WTC11 (cell line): ENCODE results near the gene CPNE7. TPM values are rescaled to one million over a fixed set of nuclear protein-coding genes. Genes with fewer than 3 reads are reported as not detected.

Source experiments
- ATAC-seq: fragments of 200-7000 bp; cut with Tn5 transposase; 2 replicates; pipeline ENCODE4 v1.10.0; 2021; ENCODE audit warnings: mild to moderate bottlenecking, moderate library complexity
- CTCF ChIA-PET: fragments of 300-600 bp; sonication (Branson Sonifier 250); formaldehyde crosslinking; loops from one replicate; lab custom pipeline; 2021; ENCODE audit warnings: antibody characterized with exemption; lab: Charles Lee
- POLR2A ChIA-PET: fragments of 350-600 bp; sonication (Branson Sonifier 250); formaldehyde crosslinking; loops from one replicate; lab custom pipeline; 2021; ENCODE audit warnings: antibody characterized with exemption; lab: Charles Lee
- DNase-seq: peaks from one replicate; pipeline ENCODE4 v3.0.0; 2021; ENCODE audit warnings: low spot score
- H3K27ac Mint-ChIP-seq: 2 replicates; pipeline ENCODE4 v1.8.0; 2021; ENCODE audit warnings: mixed read lengths
- H3K27me3 Mint-ChIP-seq: 2 replicates; pipeline ENCODE4 v1.8.0; 2021; ENCODE audit warnings: low read depth, mild to moderate bottlenecking, moderate library complexity, mixed read lengths
- H3K36me3 Mint-ChIP-seq: 2 replicates; pipeline ENCODE4 v1.8.0; 2021; ENCODE audit warnings: mixed read lengths
- H3K4me1 Mint-ChIP-seq: 2 replicates; pipeline ENCODE4 v1.8.0; 2022; ENCODE audit warnings: mixed read lengths
- H3K4me3 Mint-ChIP-seq: 2 replicates; pipeline ENCODE4 v1.8.0; 2021; ENCODE audit warnings: mild to moderate bottlenecking, moderate library complexity, mixed read lengths
- H3K9me3 Mint-ChIP-seq: 2 replicates; pipeline ENCODE4 v1.8.0; 2021; ENCODE audit warnings: mixed read lengths
- ARID4B ChIP-seq: sonication (generic); formaldehyde crosslinking; IDR thresholded peaks from 2 replicates; pipeline ENCODE4 v1.8.0; 2023; ENCODE audit warnings: missing genetic modification reagents, mild to moderate bottlenecking, borderline replicate concordance
- CBFB ChIP-seq: sonication (generic); formaldehyde crosslinking; IDR thresholded peaks from 2 replicates; pipeline ENCODE4 v1.8.1; 2022; ENCODE audit warnings: mild to moderate bottlenecking, low read depth, missing genetic modification reagents
- ERG ChIP-seq: fragments of 250-450 bp; sonication (Bioruptor Pico); IDR thresholded peaks from 2 replicates; pipeline ENCODE4 v1.8.0; 2021; ENCODE audit warnings: mild to moderate bottlenecking
- GABPB1 ChIP-seq: sonication (generic); formaldehyde crosslinking; IDR thresholded peaks from 2 replicates; pipeline ENCODE4 v1.8.1; 2023; ENCODE audit warnings: mild to moderate bottlenecking, missing genetic modification reagents
- GRHL2 ChIP-seq: fragments of 250-450 bp; sonication (Bioruptor Pico); IDR thresholded peaks from 2 replicates; pipeline ENCODE4 v1.8.0; 2022; ENCODE audit warnings: mild to moderate bottlenecking, moderate library complexity; ENCODE audit not compliant: insufficient replicate concordance, severe bottlenecking
- JAZF1 ChIP-seq: fragments of 250-450 bp; sonication (Bioruptor Pico); IDR thresholded peaks from 2 replicates; pipeline ENCODE4 v1.9.0; 2021; ENCODE audit warnings: moderate library complexity, mild to moderate bottlenecking, inconsistent platforms
- KAT7 ChIP-seq: sonication (generic); formaldehyde crosslinking; IDR thresholded peaks from 2 replicates; pipeline ENCODE4 v1.8.1; 2023; ENCODE audit warnings: missing genetic modification reagents, mild to moderate bottlenecking, borderline replicate concordance
- NFYB ChIP-seq: sonication (generic); formaldehyde crosslinking; conservative IDR thresholded peaks from 2 replicates; pipeline ENCODE4 v1.8.0; 2022; ENCODE audit warnings: low read depth, missing genetic modification reagents
- NR2C2 ChIP-seq: sonication (generic); formaldehyde crosslinking; IDR thresholded peaks from 2 replicates; pipeline ENCODE4 v1.8.0; 2022; ENCODE audit warnings: mild to moderate bottlenecking, missing genetic modification reagents
- OVOL2 ChIP-seq: fragments of 250-450 bp; sonication (Bioruptor Pico); IDR thresholded peaks from 2 replicates; pipeline ENCODE4 v1.9.0; 2021; ENCODE audit warnings: mild to moderate bottlenecking, borderline replicate concordance
- PRDM15 ChIP-seq: sonication (generic); formaldehyde crosslinking; IDR thresholded peaks from 2 replicates; pipeline ENCODE4 v1.8.0; 2022; ENCODE audit warnings: missing genetic modification reagents
- PREB ChIP-seq: sonication (generic); formaldehyde crosslinking; IDR thresholded peaks from 2 replicates; pipeline ENCODE4 v1.8.1; 2022; ENCODE audit warnings: mild to moderate bottlenecking, missing genetic modification reagents, moderate library complexity, borderline replicate concordance
- PRRX2 ChIP-seq: fragments of 250-450 bp; sonication (Bioruptor Pico); IDR thresholded peaks from 2 replicates; pipeline ENCODE4 v1.8.0; 2021; ENCODE audit warnings: mild to moderate bottlenecking
- TCF7 ChIP-seq: sonication (generic); formaldehyde crosslinking; IDR thresholded peaks from 2 replicates; pipeline ENCODE4 v1.8.0; 2022; ENCODE audit warnings: mild to moderate bottlenecking, low read depth, missing genetic modification reagents, moderate library complexity
- TEAD4 ChIP-seq: sonication (generic); formaldehyde crosslinking; IDR thresholded peaks from 2 replicates; pipeline ENCODE4 v1.8.0; 2022; ENCODE audit warnings: mild to moderate bottlenecking, missing genetic modification reagents
- USF1 ChIP-seq: sonication (generic); formaldehyde crosslinking; IDR thresholded peaks from 2 replicates; pipeline ENCODE4 v1.8.0; 2022; ENCODE audit warnings: mild to moderate bottlenecking, missing genetic modification reagents
- ZMAT4 ChIP-seq: fragments of 250-450 bp; sonication (Bioruptor Pico); IDR thresholded peaks from 2 replicates; pipeline ENCODE4 v1.9.0; 2021; ENCODE audit warnings: mild to moderate bottlenecking
- ZNF416 ChIP-seq: fragments of 250-450 bp; sonication (Bioruptor Pico); IDR thresholded peaks from 2 replicates; pipeline ENCODE4 v1.9.0; 2021; ENCODE audit warnings: mild to moderate bottlenecking, inconsistent platforms
- ZNF512 ChIP-seq: sonication (generic); formaldehyde crosslinking; IDR thresholded peaks from 2 replicates; pipeline ENCODE4 v1.8.1; 2022; ENCODE audit warnings: missing genetic modification reagents, borderline replicate concordance
- total RNA-seq: library from RNA; stranded (reverse); gene quantifications from 3 replicates; pipeline ENCODE4 v1.2.3, GENCODE V29; 2021

The CPNE7 gene
- total RNA-seq, 1 experiment from 2014 or later: 42.6 TPM

- H3K4me1 Mint-ChIP-seq: peaks cover 48% of the 10 kb centered on the region
- ATAC-seq (no peak), DNase-seq (no peak)
- H3K4me3 Mint-ChIP-seq: peak overlapping the region; percentile 99
- H3K27me3 Mint-ChIP-seq: no peaks in the 10 kb centered on the region; the same call in 1 of the 2 replicates
- TF ChIP-seq KAT7 (CRISPR knock-in tag): no peak
- 0 out of 2 replicates have a peak, but pooled peaks have one; percentile 4 for TF ChIP-seq GABPB1 (CRISPR knock-in tag)
- H3K36me3 Mint-ChIP-seq: peaks cover 40% of the 10 kb centered on the region
- peak overlapping the region; percentile 96 for H3K27ac Mint-ChIP-seq
- H3K9me3 Mint-ChIP-seq: no peaks in the 10 kb centered on the region
- CTCF ChIA-PET: no interaction called here
- POLR2A ChIA-PET: interaction anchor here (0.6 kb wide), 1 partner anchor 212 kb away, joined by 4 read pairs; no protein-coding TSS in a partner anchor
These were observed 14.2 kb upstream of the CPNE7 start for GRCh38 chr16:89561142-89561883.

GRCh38 chr16:89561884-89562599 is 13.5 kb upstream of the CPNE7 start:
- H3K4me3 Mint-ChIP-seq: peak overlapping the region; percentile 99
- DNase-seq (no peak), ATAC-seq (no peak)
- H3K4me1 Mint-ChIP-seq: peaks cover 50% of the 10 kb centered on the region
- CTCF ChIA-PET: no interaction called here
- peak overlapping the region; percentile 96 for H3K27ac Mint-ChIP-seq
- no peaks in the 10 kb centered on the region; the same call in 1 of the 2 replicates for H3K27me3 Mint-ChIP-seq
- H3K36me3 Mint-ChIP-seq: peaks cover 35% of the 10 kb centered on the region
- POLR2A ChIA-PET: no interaction called here
- no peaks in the 10 kb centered on the region for H3K9me3 Mint-ChIP-seq
- TF ChIP-seq ZMAT4 (CRISPR knock-in tag) (no peak), NFYB (CRISPR knock-in tag) (no peak), OVOL2 (CRISPR knock-in tag) (no peak), NR2C2 (CRISPR knock-in tag) (no peak), ZNF416 (CRISPR knock-in tag) (no peak), JAZF1 (CRISPR knock-in tag) (no peak), USF1 (CRISPR knock-in tag) (no peak), ARID4B (no peak), GRHL2 (CRISPR knock-in tag) (no peak), ZNF512 (CRISPR knock-in tag) (no peak), CBFB (CRISPR knock-in tag) (no peak), PRRX2 (CRISPR knock-in tag) (no peak), PRDM15 (CRISPR knock-in tag) (no peak), TCF7 (CRISPR knock-in tag) (no peak), PREB (no peak), TEAD4 (CRISPR knock-in tag) (no peak), ERG (CRISPR knock-in tag) (no peak)
